Measurements from ENCODE around the gene HNRNPM. TPM values are rescaled to one million over a fixed set of nuclear protein-coding genes. Genes with fewer than 3 reads are reported as not detected.
A peak's percentile ranks its signal among the peaks of the same experiment; 100 is the strongest.

HNRNPM gene
- total RNA-seq, 2 experiments from 2014 or later: 269 to 272 TPM

GRCh38 chr19:8478598-8478997, 33.8 kb downstream of the HNRNPM start:
- Histone ChIP-seq H3K4me3 (ENCODE audit: low read length) (no peak overlapping the region), H3K36me3 (ENCODE audit: insufficient read depth, low read length) (peaks cover 88% of the 10 kb centered on the region), H3K4me1 (ENCODE audit: insufficient read depth, low read length) (peaks cover 36% of the 10 kb centered on the region), H3K9me3 (ENCODE audit: control insufficient read depth in 1 of 2, insufficient read depth in 1 of 2, low read length in 2 of 2) (no peaks in the 10 kb centered on the region), H3K27me3 (ENCODE audit: control insufficient read depth in 1 of 2, insufficient read depth in 2 of 2, low read length in 2 of 2) (no peaks in the 10 kb centered on the region), H3K27ac (ENCODE audit: low read depth in 1 of 2, low read length in 2 of 2) (no peak overlapping the region)
- Mint-ChIP-seq H3K27ac (peak overlapping the region; percentile 84), H3K27me3 (no peaks in the 10 kb centered on the region), H3K4me3 (peak overlapping the region; percentile 71), H3K4me1 (ENCODE audit: low read depth) (peaks cover 82% of the 10 kb centered on the region), H3K36me3 (ENCODE audit: low read depth) (peaks cover 89% of the 10 kb centered on the region), H3K9me3 (no peaks in the 10 kb centered on the region)
- DNase-seq: no peak
- peak; percentile 26 for ATAC-seq (ENCODE audit: poor library complexity)
- intact Hi-C loops (cut with DNase I, micrococcal nuclease): no loop called here
- POLR2A ChIA-PET: interaction anchor here (0.7 to 1.9 kb wide), 5 partner anchors 9 to 100 kb away, joined by 3 to 15 read pairs (median 3); partner anchors contain the start of genes HNRNPM and MARCHF2
- TF ChIP-seq CTCF (IDR thresholded peaks at IDR 0.05): no peak
- CTCF ChIA-PET: interaction anchor here (0.7 to 1.0 kb wide), 2 partner anchors 8 to 30 kb away, joined by 3 to 4 read pairs; no protein-coding TSS in a partner anchor

- POLR2A ChIA-PET: interaction anchor here (0.6 to 1.7 kb wide), 3 partner anchors 32 to 37 kb away, joined by 3 to 6 read pairs (median 3); partner anchors contain the start of genes HNRNPM and ZNF414
Observed at GRCh38 chr19:8481201-8481600, 36.4 kb downstream of the HNRNPM start.

GRCh38 chr19:8481616-8482015, 36.8 kb downstream of the HNRNPM start:
- Histone ChIP-seq H3K4me1 (ENCODE audit: insufficient read depth, low read length) (peaks cover 59% of the 10 kb centered on the region), H3K27ac (ENCODE audit: low read depth in 1 of 2, low read length in 2 of 2) (no peak overlapping the region), H3K27me3 (ENCODE audit: control insufficient read depth in 1 of 2, insufficient read depth in 2 of 2, low read length in 2 of 2) (no peaks in the 10 kb centered on the region), H3K36me3 (ENCODE audit: insufficient read depth, low read length) (peaks cover 86% of the 10 kb centered on the region), H3K4me3 (ENCODE audit: low read length) (no peak overlapping the region), H3K9me3 (ENCODE audit: control insufficient read depth in 1 of 2, insufficient read depth in 1 of 2, low read length in 2 of 2) (no peaks in the 10 kb centered on the region)
- ChIA-PET POLR2A (interaction anchor here (0.9 to 1.7 kb wide), 2 partner anchors 32 to 37 kb away, joined by 3 to 6 read pairs; partner anchors contain the start of genes HNRNPM and ZNF414), CTCF (interaction anchor here (1.5 kb wide), 1 partner anchor 99 kb away, joined by 4 read pairs; no protein-coding TSS in a partner anchor)
- Mint-ChIP-seq H3K27ac (peak overlapping the region; percentile 37), H3K9me3 (no peaks in the 10 kb centered on the region), H3K4me3 (peak overlapping the region; percentile 66), H3K4me1 (ENCODE audit: low read depth) (peaks cover 69% of the 10 kb centered on the region), H3K27me3 (no peaks in the 10 kb centered on the region), H3K36me3 (ENCODE audit: low read depth) (peaks cover 85% of the 10 kb centered on the region)
- DNase-seq: no peak
- intact Hi-C loops (cut with DNase I, micrococcal nuclease): no loop called here
- ATAC-seq (ENCODE audit: poor library complexity): no peak
- TF ChIP-seq CTCF (IDR thresholded peaks at IDR 0.05): no peak

More at GRCh38 chr19:8481201-8481600, 36.4 kb downstream of the HNRNPM start:
- CTCF ChIA-PET: interaction anchor here (0.7 to 1.5 kb wide), 2 partner anchors 88 to 99 kb away, joined by 3 to 4 read pairs; no protein-coding TSS in a partner anchor
- Mint-ChIP-seq H3K4me1 (ENCODE audit: low read depth) (peaks cover 67% of the 10 kb centered on the region), H3K27ac (peak overlapping the region; percentile 37), H3K27me3 (no peaks in the 10 kb centered on the region), H3K9me3 (no peaks in the 10 kb centered on the region), H3K36me3 (ENCODE audit: low read depth) (peaks cover 85% of the 10 kb centered on the region), H3K4me3 (peak overlapping the region; percentile 66)
- no peak for TF ChIP-seq CTCF (IDR thresholded peaks at IDR 0.05)
- Histone ChIP-seq H3K4me1 (ENCODE audit: insufficient read depth, low read length) (peaks cover 55% of the 10 kb centered on the region), H3K27ac (ENCODE audit: low read depth in 1 of 2, low read length in 2 of 2) (no peak overlapping the region), H3K4me3 (ENCODE audit: low read length) (no peak overlapping the region), H3K9me3 (ENCODE audit: control insufficient read depth in 1 of 2, insufficient read depth in 1 of 2, low read length in 2 of 2) (no peaks in the 10 kb centered on the region), H3K36me3 (ENCODE audit: insufficient read depth, low read length) (peaks cover 86% of the 10 kb centered on the region), H3K27me3 (ENCODE audit: control insufficient read depth in 1 of 2, insufficient read depth in 2 of 2, low read length in 2 of 2) (no peaks in the 10 kb centered on the region)
- intact Hi-C loops (cut with DNase I, micrococcal nuclease): no loop called here
- DNase-seq: peak in 1 of 14 experiments; percentile 32
- peak; percentile 53 for ATAC-seq (ENCODE audit: poor library complexity)

Measured in CD4-positive, alpha-beta T cell (primary cell).